ENCODE data around the gene ZNF280B.

The ZNF280B gene

GRCh38 chr22:22452996-22453686 is 55.4 kb downstream of the ZNF280B start (continued):
- TF ChIP-seq POU6F1 (CRISPR knock-in tag; IDR thresholded peaks at IDR 0.05; ENCODE audit: borderline replicate concordance, low read depth) (no peak), ZC3H10 (CRISPR knock-in tag; IDR thresholded peaks at IDR 0.05) (no peak), ZNF565 (CRISPR knock-in tag; conservative IDR thresholded peaks at IDR 0.05; ENCODE audit: low read depth) (no peak)

GRCh38 chr22:22452211-22452610 is 56.3 kb downstream of the ZNF280B start:
- TF ChIP-seq OSR1 (CRISPR knock-in tag; IDR thresholded peaks at IDR 0.05) (no peak), ARNTL (CRISPR knock-in tag; IDR thresholded peaks at IDR 0.05; ENCODE audit: borderline replicate concordance, low read depth) (no peak), RARB (CRISPR knock-in tag; IDR thresholded peaks at IDR 0.05) (no peak), ISL1 (CRISPR knock-in tag; IDR thresholded peaks at IDR 0.05) (no peak), TSHZ2 (CRISPR knock-in tag; IDR thresholded peaks at IDR 0.05) (no peak), POU6F1 (CRISPR knock-in tag; IDR thresholded peaks at IDR 0.05; ENCODE audit: borderline replicate concordance, low read depth) (no peak), CSRNP3 (CRISPR knock-in tag; IDR thresholded peaks at IDR 0.05) (no peak), ZNF70 (CRISPR knock-in tag; IDR thresholded peaks at IDR 0.05) (no peak), ZNF565 (CRISPR knock-in tag; conservative IDR thresholded peaks at IDR 0.05; ENCODE audit: low read depth) (no peak), ZFP30 (CRISPR knock-in tag; IDR thresholded peaks at IDR 0.05) (no peak), PATZ1 (CRISPR knock-in tag; IDR thresholded peaks at IDR 0.05; ENCODE audit: borderline replicate concordance) (no peak), ZNF8 (CRISPR knock-in tag; IDR thresholded peaks at IDR 0.05) (no peak), GLIS3 (CRISPR knock-in tag; IDR thresholded peaks at IDR 0.05) (no peak), ZFP3 (CRISPR knock-in tag; IDR thresholded peaks at IDR 0.05) (no peak), CSDC2 (CRISPR knock-in tag; IDR thresholded peaks at IDR 0.05) (no peak), BACH2 (CRISPR knock-in tag; IDR thresholded peaks at IDR 0.05; ENCODE audit: borderline replicate concordance) (no peak), ESRRG (CRISPR knock-in tag; IDR thresholded peaks at IDR 0.05) (no peak), PPARA (CRISPR knock-in tag; IDR thresholded peaks at IDR 0.05; ENCODE audit: borderline replicate concordance) (no peak)
- ATAC-seq: no peak

GRCh38 chr22:22450343-22450839 is 58.2 kb downstream of the ZNF280B start:
- ATAC-seq: no peak
- TF ChIP-seq BACH2 (CRISPR knock-in tag; IDR thresholded peaks at IDR 0.05; ENCODE audit: borderline replicate concordance) (no peak), ZNF565 (CRISPR knock-in tag; conservative IDR thresholded peaks at IDR 0.05; ENCODE audit: low read depth) (no peak), ZFP30 (CRISPR knock-in tag; IDR thresholded peaks at IDR 0.05) (no peak), ARNTL (CRISPR knock-in tag; IDR thresholded peaks at IDR 0.05; ENCODE audit: borderline replicate concordance, low read depth) (no peak), PATZ1 (CRISPR knock-in tag; IDR thresholded peaks at IDR 0.05; ENCODE audit: borderline replicate concordance) (no peak), ZC3H10 (CRISPR knock-in tag; IDR thresholded peaks at IDR 0.05) (no peak), ZNF8 (CRISPR knock-in tag; IDR thresholded peaks at IDR 0.05) (no peak), ZNF70 (CRISPR knock-in tag; IDR thresholded peaks at IDR 0.05) (no peak), RARB (CRISPR knock-in tag; IDR thresholded peaks at IDR 0.05) (no peak), POU6F1 (CRISPR knock-in tag; IDR thresholded peaks at IDR 0.05; ENCODE audit: borderline replicate concordance, low read depth) (no peak), ESRRG (CRISPR knock-in tag; IDR thresholded peaks at IDR 0.05) (no peak), CSDC2 (CRISPR knock-in tag; IDR thresholded peaks at IDR 0.05) (no peak)
